SKM-1 (cell line): ENCODE measurements around the gene BDH2.

Experiments
- DNase-seq: peaks from one replicate; lab custom pipeline; 2025; ENCODE audit not compliant: unreplicated experiment; lab: John Stamatoyannopoulos, UW

Gene BDH2

GRCh38 chr4:103099691-103100392 lies at the start of gene BDH2:
Gene BDH2, minus strand, starts transcription at chr4:103099834. Its CDS starts 3,580 bp downstream, at chr4:103096254.
- DNase-seq, result peak; percentile 89

GRCh38 chr4:103144926-103145325 lies 45.3 kb upstream of the BDH2 start:
- no peak for DNase-seq

DNA sequence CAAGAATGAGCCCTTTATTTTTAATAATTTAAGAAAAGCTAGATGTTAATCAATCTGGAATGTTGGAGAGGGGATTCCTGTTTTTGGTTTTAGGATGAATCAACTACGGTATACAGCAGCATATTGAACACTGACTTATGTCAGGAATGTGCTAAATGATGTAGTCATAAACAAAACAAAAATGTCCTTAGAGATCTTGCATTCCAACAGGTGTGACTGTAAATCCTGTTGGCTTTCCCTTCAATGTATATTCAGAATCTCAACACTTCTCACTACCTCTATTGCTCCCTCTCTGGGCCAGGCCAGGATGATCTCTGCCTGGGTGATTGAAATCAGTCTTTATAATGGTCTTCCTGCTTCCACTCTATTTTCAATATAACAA lies 37.8 kb upstream of the BDH2 start:
- DNase-seq, result no peak

GRCh38 chr4:103136671-103137445 lies 37.2 kb upstream of the BDH2 start:
- DNase-seq, result no peak

GRCh38 chr4:103129174-103129573 lies 29.5 kb upstream of the BDH2 start:
- DNase-seq, result no peak

- no peak for DNase-seq
Measured at GRCh38 chr4:103126126-103126525, 26.5 kb upstream of the BDH2 start.

- no peak for DNase-seq
Measured at GRCh38 chr4:103123114-103123513, 23.5 kb upstream of the BDH2 start.

DNA sequence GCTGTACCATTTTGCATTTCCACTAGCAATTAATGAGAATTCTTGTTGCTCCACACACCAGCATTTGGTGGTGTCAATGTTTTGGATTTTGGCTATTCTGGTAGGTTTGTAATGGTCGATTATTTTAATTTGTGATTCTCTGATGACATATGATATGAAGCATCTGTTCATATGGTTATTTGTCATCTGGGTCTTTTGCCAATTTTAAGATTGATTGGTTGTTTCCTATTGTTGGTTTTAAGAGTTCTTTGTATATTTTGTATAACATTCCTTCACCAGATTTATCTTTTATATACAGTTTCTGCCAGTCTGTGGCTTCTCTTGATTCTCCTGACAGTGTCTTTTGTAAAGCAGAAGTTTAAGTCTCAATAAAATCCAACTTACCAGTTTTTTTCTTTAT lies 18.5 kb upstream of the BDH2 start:
- DNase-seq, result no peak

DNA sequence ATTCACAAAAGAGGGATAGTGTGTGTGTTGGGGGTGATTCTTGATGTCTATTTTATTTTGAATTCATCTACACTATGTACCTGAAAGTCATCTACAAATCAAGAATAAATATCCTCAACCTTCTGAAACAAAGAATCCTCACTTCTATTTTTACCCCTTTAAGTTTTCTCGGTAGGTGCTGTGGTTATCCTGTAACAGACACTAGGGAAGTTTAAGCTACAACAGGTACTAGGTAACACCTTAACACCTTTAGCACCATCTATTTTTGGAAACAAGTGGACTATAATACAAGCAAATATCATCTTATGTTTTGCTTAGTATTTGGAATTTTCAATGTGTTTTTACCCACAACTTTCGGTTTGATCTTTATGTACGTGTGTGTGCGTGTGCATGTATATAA lies 12.0 kb upstream of the BDH2 start:
- DNase-seq, result no peak

DNA sequence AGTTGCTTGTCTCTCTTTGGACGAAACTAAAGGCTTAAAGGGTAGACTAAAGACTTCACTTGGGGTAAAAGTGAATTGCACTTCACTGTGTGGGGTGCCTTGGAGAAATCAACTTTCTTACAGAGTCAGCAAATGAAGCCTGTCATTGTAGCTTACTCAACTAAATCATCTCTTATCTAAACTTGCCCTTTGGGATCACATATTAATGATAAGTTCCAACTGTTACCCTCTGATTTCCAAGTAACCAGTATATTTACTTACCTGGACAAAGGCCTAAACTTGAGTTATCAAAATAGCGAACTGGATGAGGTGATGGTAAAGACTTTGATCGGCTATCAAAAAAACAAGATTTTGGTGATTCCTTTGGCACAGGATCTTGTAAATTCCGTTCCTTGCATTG lies 8.9 kb upstream of the BDH2 start:
- no peak for DNase-seq

- no peak for DNase-seq
Measured at GRCh38 chr4:103105558-103106356, 6.1 kb upstream of the BDH2 start.

- DNase-seq, result no peak
Measured at GRCh38 chr4:103104886-103105285, 5.3 kb upstream of the BDH2 start.

DNA sequence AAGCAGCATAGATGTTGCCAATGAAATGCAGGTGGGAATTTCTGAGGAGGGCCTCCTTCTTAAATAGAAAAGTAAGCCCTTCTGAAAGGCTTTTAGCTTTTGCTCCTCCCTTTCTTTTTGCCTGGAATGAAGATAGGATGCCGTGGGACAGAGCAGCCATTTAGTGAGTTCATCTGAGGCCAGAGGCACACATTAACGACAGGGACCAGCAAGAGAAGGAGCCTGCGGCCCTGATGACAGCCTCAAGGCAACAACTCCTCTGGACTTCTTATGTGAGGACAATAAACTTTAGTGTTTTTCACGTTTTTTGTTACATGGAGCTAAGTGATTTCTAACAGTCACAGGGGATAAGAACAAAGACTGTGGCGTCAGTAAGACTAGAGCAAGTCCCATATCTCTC lies 1.1 kb upstream of the BDH2 start:
- no peak for DNase-seq

DNA sequence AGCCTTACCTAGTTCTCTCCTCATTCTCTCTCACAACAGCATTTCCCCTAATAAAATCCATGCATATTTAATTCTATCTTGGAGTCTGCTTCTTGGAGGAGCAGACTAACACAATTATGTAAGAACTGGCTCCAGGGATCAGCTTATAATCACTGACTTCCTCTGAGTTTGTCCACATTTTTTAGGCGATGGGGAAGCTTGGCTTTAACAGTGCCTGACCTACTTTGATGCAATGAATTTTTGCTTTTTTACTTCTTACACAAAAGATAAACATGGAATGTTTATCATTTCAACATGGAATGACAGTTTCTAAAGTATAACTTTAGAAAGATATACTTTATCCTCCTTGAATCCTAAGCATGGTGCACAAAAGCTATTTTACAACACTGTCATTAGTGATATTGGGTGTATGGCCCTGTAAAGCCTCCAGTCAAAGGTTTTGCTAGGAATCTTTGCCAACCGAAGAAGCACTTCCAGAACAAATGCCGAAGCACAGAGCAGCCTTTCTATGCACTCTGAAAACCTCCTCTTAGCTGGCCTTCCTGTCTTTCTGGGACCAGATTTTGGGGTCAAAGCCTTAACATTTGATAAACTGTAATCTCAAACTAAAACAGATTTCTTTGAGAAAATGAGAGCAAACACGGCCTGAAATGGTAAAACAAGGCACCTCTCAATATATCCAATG lies 736 bp downstream of the BDH2 start:
- no peak for DNase-seq

DNA sequence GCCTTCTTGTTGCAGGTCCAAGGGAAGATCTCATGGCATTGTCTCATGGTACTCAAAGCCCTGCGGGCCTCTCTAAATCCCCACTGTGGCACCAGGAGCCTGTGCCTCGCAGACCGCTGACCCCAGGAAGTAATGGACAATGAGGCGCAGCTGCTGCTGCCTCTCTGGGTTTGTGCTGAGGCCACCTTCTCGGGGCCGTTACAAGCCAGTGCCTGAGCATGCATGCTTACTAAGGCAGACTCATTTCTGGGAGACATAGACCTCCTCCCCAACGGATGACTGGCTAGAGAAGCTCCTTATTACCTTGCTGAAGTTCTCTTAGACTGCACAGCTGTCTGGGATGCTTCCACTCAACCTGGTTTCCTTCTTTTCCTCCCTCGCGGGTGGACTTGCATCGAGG lies 1.3 kb downstream of the BDH2 start:
- no peak for DNase-seq

GRCh38 chr4:103097112-103097511 lies 2.5 kb downstream of the BDH2 start:
- DNase-seq, result no peak

GRCh38 chr4:103095080-103095479 lies 4.6 kb downstream of the BDH2 start:
- no peak for DNase-seq

DNA sequence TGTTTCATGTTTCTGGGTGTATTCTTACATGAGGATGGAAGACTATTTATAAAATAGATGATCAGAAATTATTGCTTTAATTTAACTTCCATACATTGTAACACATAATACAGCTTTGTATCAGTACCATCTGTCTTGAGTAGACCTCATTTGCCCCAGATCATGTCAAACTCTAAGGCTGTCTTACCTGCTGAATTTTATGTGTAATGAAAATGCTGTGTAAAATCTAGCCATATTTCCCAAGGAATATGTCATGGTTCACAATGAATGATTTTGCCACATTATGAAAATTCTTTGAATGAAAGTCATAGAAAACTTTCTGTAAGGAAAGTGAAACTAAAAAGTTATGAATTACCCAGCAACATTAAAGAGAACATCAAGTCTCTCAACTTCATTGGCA lies 7.4 kb downstream of the BDH2 start:
- no peak for DNase-seq

GRCh38 chr4:103091601-103092223 lies 7.9 kb downstream of the BDH2 start:
- peak; percentile 19 for DNase-seq

- no peak for DNase-seq
Measured at GRCh38 chr4:103089481-103089880, 10.2 kb downstream of the BDH2 start.

DNA sequence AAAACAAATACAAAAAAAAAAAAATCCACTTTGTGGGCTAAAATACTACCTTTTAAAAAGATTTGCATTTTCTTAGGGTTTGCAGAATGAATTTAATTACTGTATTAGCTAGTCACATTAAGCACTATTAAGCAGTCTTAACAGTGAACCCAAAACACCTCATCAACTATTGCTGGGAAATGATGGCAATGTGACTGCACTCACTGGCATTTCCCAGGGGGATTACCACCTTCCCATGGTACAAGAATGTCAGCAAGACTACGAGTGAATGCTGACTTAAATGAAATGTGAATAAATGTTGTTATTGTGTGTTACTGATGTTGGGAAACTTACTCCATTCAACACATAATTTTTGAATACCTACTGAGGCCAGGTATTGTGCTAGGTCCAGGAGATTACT lies 13.1 kb downstream of the BDH2 start:
- no peak for DNase-seq
